HL-60 (cell line): ENCODE measurements around the gene RTN4R.

ENCODE experiments used
- DNase-seq, 2 experiments: peaks; one replicate each; pipeline ENCODE4 v3.0.0-alpha.2; 2010 to 2020; ENCODE audit warnings: low read depth in 1 of 2, low spot score in 1 of 2
- H3K27ac ChIP-seq: fragments of 250-450 bp; sonication (Bioruptor Pico); replicated peaks from 2 replicates; pipeline ENCODE4 v1.5.1; 2020; ENCODE audit warnings: mild to moderate bottlenecking, moderate library complexity
- H3K27me3 ChIP-seq: fragments of 250-450 bp; sonication (Bioruptor Pico); 2 replicates; pipeline ENCODE4 v1.5.1; 2021; ENCODE audit warnings: mild to moderate bottlenecking, moderate library complexity; ENCODE audit not compliant: insufficient read depth, poor library complexity, severe bottlenecking
- H3K4me3 ChIP-seq: replicated peaks from 2 replicates; pipeline ENCODE4 v1.5.1; 2011; ENCODE audit warnings: mild to moderate bottlenecking, control low read depth, low read length; ENCODE audit not compliant: insufficient read depth
- CTCF ChIP-seq: IDR thresholded peaks from one replicate; pipeline ENCODE4 v1.5.1; 2011; ENCODE audit warnings: low read length, control low read depth, inconsistent platforms; ENCODE audit not compliant: insufficient read depth
- GABPA ChIP-seq: IDR thresholded peaks from 2 replicates; pipeline ENCODE4 v1.6.1; 2012; ENCODE audit warnings: low read depth
- POLR2AphosphoS5 ChIP-seq: IDR thresholded peaks from 2 replicates; pipeline ENCODE4 v1.6.1; 2012; ENCODE audit warnings: low read depth
- REST ChIP-seq: IDR thresholded peaks from 2 replicates; pipeline ENCODE4 v1.6.1; 2012; ENCODE audit warnings: low read depth; ENCODE audit not compliant: insufficient replicate concordance
- SPI1 ChIP-seq: IDR thresholded peaks from 2 replicates; pipeline ENCODE4 v1.6.1; 2012; ENCODE audit warnings: low read depth, mild to moderate bottlenecking, borderline replicate concordance

The RTN4R gene

GRCh38 chr22:20298110-20298802, 30.1 kb upstream of the RTN4R start:
- H3K27me3 ChIP-seq, result peaks cover 4% of the 10 kb centered on the region
- DNase-seq, result no peak
- H3K27ac ChIP-seq, result no peak overlapping the region
- TF ChIP-seq CTCF (no peak), POLR2AphosphoS5 (no peak), SPI1 (no peak), GABPA (no peak), REST (no peak)
- no peak overlapping the region for H3K4me3 ChIP-seq

GRCh38 chr22:20297414-20298109, 29.4 kb upstream of the RTN4R start:
- Histone ChIP-seq H3K27me3 (peaks cover 4% of the 10 kb centered on the region), H3K4me3 (no peak overlapping the region), H3K27ac (no peak overlapping the region)
- no peak for TF ChIP-seq REST
- TF ChIP-seq GABPA, result no peak
- no peak for DNase-seq

GRCh38 chr22:20296598-20296997, 28.5 kb upstream of the RTN4R start:
- no peak for DNase-seq
- peaks cover 4% of the 10 kb centered on the region for H3K27me3 ChIP-seq
- TF ChIP-seq POLR2AphosphoS5 (no peak), SPI1 (no peak), GABPA (no peak)
- no peak overlapping the region for H3K27ac ChIP-seq
- no peak overlapping the region for H3K4me3 ChIP-seq

GRCh38 chr22:20295262-20296064, 27.3 kb upstream of the RTN4R start:
- no peak overlapping the region for H3K4me3 ChIP-seq
- DNase-seq, result no peak
- TF ChIP-seq CTCF (no peak), REST (no peak), SPI1 (no peak), GABPA (no peak), POLR2AphosphoS5 (no peak)
- H3K27me3 ChIP-seq, result peaks cover 4% of the 10 kb centered on the region
- H3K27ac ChIP-seq, result no peak overlapping the region
